Activated CD4-positive, alpha-beta T cell treated with anti-CD3 and anti-CD28 coated beads, Interleukin-2, Interleukin-4, amounts not matched to agents 100 ng/mL and 50 ng/mL, durations not matched to agents 16 hours and 8 hours (primary cell): Measurements from ENCODE around the gene SRBD1.

ENCODE experiments used
- DNase-seq: peaks from one replicate; pipeline ENCODE4 v3.0.0-alpha.2; 2020; ENCODE audit warnings: low spot score

Gene SRBD1

GRCh38 chr2:45373534-45373933 is 237.5 kb downstream of the SRBD1 start:
- DNase-seq: no peak

- no peak for DNase-seq
These were observed 240.7 kb downstream of the SRBD1 start for GRCh38 chr2:45370369-45370768.

DNA sequence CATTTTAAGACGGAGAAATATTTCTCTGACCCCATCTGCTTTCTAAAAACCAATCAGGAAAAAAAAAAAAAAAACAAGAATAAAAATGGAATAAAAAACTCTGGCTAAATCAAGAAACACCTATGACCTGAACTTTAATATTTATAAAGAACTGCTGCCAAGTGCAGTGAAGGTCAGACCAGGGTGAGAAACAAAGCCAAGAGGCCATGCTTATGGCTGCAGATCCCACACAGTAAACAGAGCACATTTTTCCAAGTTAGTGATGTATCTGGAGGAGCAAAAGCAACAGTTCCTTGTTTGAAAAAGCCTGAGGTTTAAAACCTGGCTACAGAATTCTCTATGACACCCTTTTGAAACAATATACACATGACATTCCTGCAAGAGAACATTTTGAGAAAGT is 242.3 kb downstream of the SRBD1 start:
- DNase-seq: no peak

DNA sequence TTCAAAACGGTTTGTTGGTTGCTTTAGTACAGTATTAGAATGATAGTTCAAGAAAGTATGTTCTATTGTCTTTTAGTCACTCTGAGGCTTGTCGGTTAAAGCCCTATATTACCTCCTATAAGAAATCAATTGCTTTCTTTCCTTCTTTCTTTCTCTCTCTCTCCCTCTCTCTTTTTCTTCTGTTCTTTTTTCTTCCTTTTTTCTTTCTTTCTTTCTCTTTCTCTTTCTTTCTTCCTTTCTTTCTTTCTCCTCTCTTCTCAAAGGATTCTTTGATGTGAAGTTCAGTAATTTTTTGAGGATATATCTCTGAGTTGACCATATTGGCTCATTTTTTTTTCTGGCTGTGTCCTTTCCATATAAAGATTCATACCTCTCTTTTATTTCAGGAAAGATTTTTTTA is 249.4 kb downstream of the SRBD1 start:
- DNase-seq: no peak

DNA sequence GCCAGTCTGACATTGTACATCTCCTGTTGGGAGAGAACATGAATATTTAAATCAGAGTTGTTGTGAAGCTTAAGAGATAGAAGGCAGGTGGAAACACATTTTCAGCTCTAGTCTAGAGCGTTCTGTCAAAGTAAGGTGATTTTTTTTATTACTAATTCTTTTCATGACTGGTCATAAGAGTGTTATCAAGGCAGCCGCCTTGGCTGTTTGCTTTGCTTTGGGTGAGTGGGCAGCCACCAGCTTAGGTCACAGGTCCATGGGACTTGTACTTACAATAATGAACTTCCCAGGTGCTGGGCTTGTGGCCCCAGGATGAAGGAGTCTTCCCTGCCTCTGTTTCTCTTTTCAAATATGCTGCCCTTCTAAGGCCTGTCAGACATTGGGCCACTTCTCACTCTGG is 256.3 kb downstream of the SRBD1 start:
- no peak for DNase-seq

DNA sequence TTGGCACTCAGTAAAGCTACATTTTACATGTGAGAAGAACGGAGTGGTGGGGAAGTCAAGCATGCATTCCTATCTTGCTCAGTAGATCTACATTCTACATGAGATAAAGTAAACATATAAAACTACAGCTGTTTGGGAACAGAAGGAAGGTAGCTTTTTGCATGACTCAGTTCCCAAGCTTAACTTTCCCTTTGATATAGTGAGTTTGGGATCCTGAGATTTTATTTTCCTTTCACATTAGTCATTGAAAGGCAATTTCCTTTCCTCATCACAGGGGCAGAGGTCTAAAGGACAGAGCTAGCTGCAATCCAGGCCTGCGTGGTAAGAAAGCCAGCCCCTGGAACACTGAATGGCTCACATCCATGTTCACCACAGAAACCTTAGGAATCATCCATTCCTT is 257.2 kb downstream of the SRBD1 start:
- DNase-seq: no peak

DNA sequence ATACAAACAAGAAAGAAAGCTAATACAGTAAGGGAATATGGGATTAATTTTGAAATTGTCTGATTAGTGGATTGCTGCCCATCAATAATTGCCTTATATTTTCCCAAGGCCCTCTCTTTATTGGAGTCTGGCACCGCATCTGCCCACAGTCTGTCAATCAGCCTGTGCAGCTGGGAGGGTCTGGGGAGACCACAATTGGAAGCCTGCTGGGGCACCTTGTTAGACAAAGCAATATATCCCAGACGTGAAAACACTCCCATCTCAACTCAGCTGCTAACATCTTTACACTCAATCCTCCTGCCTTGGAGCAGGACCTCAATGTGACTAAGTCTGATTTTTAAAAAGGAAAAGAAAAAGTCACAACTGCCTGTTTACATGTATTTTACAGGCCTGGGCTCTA is 258.6 kb downstream of the SRBD1 start:
- no peak for DNase-seq

- no peak for DNase-seq
These were observed 265.5 kb downstream of the SRBD1 start for GRCh38 chr2:45345331-45346234.

DNA sequence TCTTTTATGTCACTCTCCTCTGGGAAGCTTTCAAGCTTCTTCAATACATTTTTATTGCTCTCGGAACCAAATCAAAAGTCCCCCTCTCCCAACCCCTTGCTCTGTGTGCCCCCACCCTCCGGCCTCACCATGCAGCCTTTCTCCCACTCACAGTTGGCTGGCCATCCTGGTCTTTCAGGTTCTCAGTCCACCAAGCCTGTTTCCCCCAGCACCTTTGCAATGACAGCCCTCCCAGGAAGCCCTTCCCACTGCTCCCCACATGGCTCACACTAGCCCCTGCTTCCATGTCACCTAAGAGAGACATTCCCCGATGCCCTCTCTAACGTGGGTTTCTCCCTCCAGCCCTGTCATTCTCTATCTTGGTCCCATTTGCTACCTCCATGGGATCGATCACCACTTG is 266.6 kb downstream of the SRBD1 start:
- DNase-seq: no peak

DNA sequence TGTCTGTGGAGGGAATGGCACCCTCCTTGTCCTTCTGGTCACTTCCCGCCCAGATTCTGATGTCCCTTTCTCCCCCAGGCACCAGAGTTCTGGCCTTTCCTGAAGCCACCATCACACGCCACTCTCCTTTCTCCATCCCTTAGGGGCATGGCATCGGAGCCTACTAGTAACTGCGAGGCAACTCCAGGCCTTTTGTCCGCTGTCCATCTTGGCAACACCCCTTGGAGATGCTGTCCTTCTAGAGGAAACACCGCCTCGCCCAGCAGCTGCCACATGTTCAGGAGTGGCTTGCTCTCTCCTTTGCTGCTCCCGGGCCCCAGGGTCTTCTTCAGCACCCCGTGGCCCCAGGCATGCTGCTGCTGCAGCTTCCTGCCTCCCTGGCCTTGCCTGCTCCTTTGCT is 267.0 kb downstream of the SRBD1 start:
- DNase-seq: no peak

- DNase-seq: no peak
These were observed 267.6 kb downstream of the SRBD1 start for GRCh38 chr2:45343251-45344017.

GRCh38 chr2:45340318-45340717 is 270.7 kb downstream of the SRBD1 start:
- no peak for DNase-seq

DNA sequence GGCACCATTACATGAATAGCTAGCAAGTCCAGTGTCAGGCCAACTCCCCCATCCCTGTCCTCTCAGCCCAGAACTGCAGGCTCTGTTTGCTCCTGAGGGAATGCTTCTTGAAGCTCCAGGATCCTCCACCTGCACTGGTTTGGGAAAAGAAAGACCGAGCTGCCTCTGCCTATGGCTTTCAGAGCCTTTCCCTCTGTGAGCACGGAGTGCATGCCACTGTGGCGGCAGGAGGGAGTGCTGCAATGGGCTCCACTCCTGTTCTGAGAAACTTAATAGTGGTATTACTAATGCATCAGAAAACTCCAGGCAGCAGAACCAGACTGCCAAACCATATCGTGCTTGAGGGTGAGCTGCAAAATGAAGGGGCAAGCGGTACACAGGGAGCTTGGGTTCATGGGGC is 271.8 kb downstream of the SRBD1 start:
- DNase-seq: no peak
